HCT116 (cell line): ENCODE results near the gene NET1. TPM values are rescaled to one million over a fixed set of nuclear protein-coding genes. Genes with fewer than 3 reads are reported as not detected.

Experiments
- ATAC-seq: fragments of 200-7000 bp; cut with Tn5 transposase; 2 replicates; pipeline ENCODE4 v1.9.1; 2020; ENCODE audit warnings: mild to moderate bottlenecking, moderate library complexity
- BruUV-seq: library from RNA; stranded (reverse); fragments of 400-500 nt; replicated peaks from 2 replicates; lab custom pipeline; 2021; lab: Mats Ljungman, UMichigan
- CTCF ChIA-PET: fragments of 300-600 bp; sonication (Branson Sonifier 250); formaldehyde crosslinking; loops from one replicate; lab custom pipeline; 2021; ENCODE audit warnings: antibody characterized with exemption; lab: Charles Lee
- POLR2A ChIA-PET: fragments of 300-600, 350-600 bp; sonication (Branson Sonifier 250); formaldehyde crosslinking; loops from one replicate; lab custom pipeline; 2021; ENCODE audit warnings: antibody characterized with exemption; lab: Charles Lee
- RAD21 ChIA-PET, 2 experiments: fragments of 300-600 bp; sonication (Branson Sonifier 250); formaldehyde crosslinking; loops; one replicate each; lab custom pipeline; 2023; ENCODE audit warnings: low total read pairs in 2 of 2; ENCODE audit not compliant: uncharacterized antibody in 2 of 2, unreplicated experiment in 2 of 2, low non-redundant PET in 1 of 2; lab: Charles Lee
- DNase-seq: peaks from one replicate; pipeline ENCODE4 v3.0.0-alpha.2; 2010; ENCODE audit warnings: low read depth, low spot score
- H2AFZ ChIP-seq: fragments of 200-600 bp; shearing (Covaris generic), sonication (generic); 2 replicates; pipeline ENCODE4 v1.6.1; 2017; ENCODE audit warnings: low read depth, mixed run types, mixed read lengths, antibody characterized with exemption, low read length; ENCODE audit not compliant: poor library complexity, severe bottlenecking
- H3K27ac ChIP-seq: 2 replicates; pipeline ENCODE4 v1.5.1; 2012; ENCODE audit warnings: low read depth, low read length
- H3K27me3 ChIP-seq: fragments of 200-600 bp; sonication (generic); 2 replicates; pipeline ENCODE4 v1.6.1; 2016; ENCODE audit warnings: mixed run types, low read length, mixed read lengths; ENCODE audit not compliant: insufficient read depth
- H3K36me3 ChIP-seq, 2 experiments: fragments of 200-500 bp in 1 of 2; fragments of 200-600 bp in 1 of 2; sonication (Bioruptor generic) in 1 of 2; sonication (generic) in 1 of 2; 2 replicates each; pipeline versions ENCODE4 v1.5.1 to v1.6.1; 2014 to 2016; ENCODE audit warnings: low read length in 2 of 2, inconsistent platforms in 1 of 2, mixed read lengths in 1 of 2, mixed run types in 1 of 2; ENCODE audit not compliant: insufficient read depth in 2 of 2, control insufficient read depth in 1 of 2
- H3K4me1 ChIP-seq, 2 experiments: fragments of 200-600 bp in 1 of 2; sonication (generic) in 1 of 2; 2 replicates each; pipeline versions ENCODE4 v1.5.1 to v1.6.1; 2012 to 2017; ENCODE audit warnings: low read length in 2 of 2, inconsistent platforms in 1 of 2, mild to moderate bottlenecking in 1 of 2, mixed read lengths in 1 of 2, mixed run types in 1 of 2, moderate library complexity in 1 of 2; ENCODE audit not compliant: insufficient read depth in 2 of 2, control insufficient read depth in 1 of 2
- H3K4me2 ChIP-seq: fragments of 200-600 bp; sonication (generic); 2 replicates; pipeline ENCODE4 v1.6.1; 2017; ENCODE audit warnings: mixed run types, low read length, mixed read lengths
- H3K4me3 ChIP-seq, 2 experiments: fragments of 200-600 bp in 1 of 2; sonication (generic) in 1 of 2; replicated peaks in 1 of 2; 2 replicates each; pipeline ENCODE4 v1.5.1; 2011 to 2016; ENCODE audit warnings: low read length in 2 of 2, control low read depth in 1 of 2, low read depth in 1 of 2, mild to moderate bottlenecking in 1 of 2, mixed read lengths in 1 of 2, mixed run types in 1 of 2
- H3K79me2 ChIP-seq: fragments of 200-600 bp; sonication (generic); 2 replicates; pipeline ENCODE4 v1.6.1; 2017; ENCODE audit warnings: mild to moderate bottlenecking, mixed run types, low read length, moderate library complexity, mixed read lengths; ENCODE audit not compliant: insufficient read depth
- H3K9ac ChIP-seq: fragments of 200-600 bp; sonication (generic); 2 replicates; pipeline ENCODE4 v1.6.1; 2016; ENCODE audit warnings: low read length, mixed read lengths
- H3K9me2 ChIP-seq: fragments of 200-600 bp; sonication (generic), shearing (Covaris generic); 2 replicates; pipeline ENCODE4 v1.6.1; 2017; ENCODE audit warnings: mixed run types, mild to moderate bottlenecking, moderate library complexity; ENCODE audit not compliant: insufficient read depth
- H3K9me3 ChIP-seq, 2 experiments: fragments of 200-500 bp in 1 of 2; fragments of 200-600 bp in 1 of 2; sonication (Bioruptor generic) in 1 of 2; sonication (generic) in 1 of 2; 2 replicates each; pipeline ENCODE4 v1.6.1; 2014 to 2017; ENCODE audit warnings: low read length in 2 of 2, mixed read lengths in 2 of 2, inconsistent platforms in 1 of 2, low read depth in 1 of 2, mild to moderate bottlenecking in 1 of 2, mixed run types in 1 of 2, moderate library complexity in 1 of 2; ENCODE audit not compliant: control insufficient read depth in 1 of 2, insufficient read depth in 1 of 2
- H4K20me1 ChIP-seq: fragments of 200-600 bp; sonication (generic), shearing (Covaris generic); 2 replicates; pipeline ENCODE4 v1.6.1; 2017; ENCODE audit warnings: mixed run types, mild to moderate bottlenecking, moderate library complexity; ENCODE audit not compliant: insufficient read depth
- ATF3 ChIP-seq: IDR thresholded peaks from 2 replicates; pipeline ENCODE4 v1.6.1; 2012
- JUND ChIP-seq: IDR thresholded peaks from 2 replicates; pipeline ENCODE4 v1.6.1; 2012
- MAX ChIP-seq: IDR thresholded peaks from 2 replicates; pipeline ENCODE4 v1.6.1; 2012
- RAD21 ChIP-seq: IDR thresholded peaks from 2 replicates; pipeline ENCODE4 v1.6.1; 2012; ENCODE audit warnings: low read depth, mild to moderate bottlenecking
- REST ChIP-seq: IDR thresholded peaks from 2 replicates; pipeline ENCODE4 v1.6.1; 2012; ENCODE audit warnings: low read depth
- SRF ChIP-seq: IDR thresholded peaks from 2 replicates; pipeline ENCODE4 v1.6.1; 2012; ENCODE audit warnings: low read depth
- TCF7L2 ChIP-seq: IDR thresholded peaks from 2 replicates; pipeline ENCODE4 v1.7.0; 2011; ENCODE audit warnings: borderline replicate concordance, inconsistent platforms; ENCODE audit not compliant: insufficient read depth, insufficient read length; ENCODE audit errors: extremely low read depth
- ZFX ChIP-seq: fragments of 450-650 bp; IDR thresholded peaks from 2 replicates; pipeline ENCODE4 v1.6.1; 2017
- intact Hi-C: fragments of 100-400 bp; cut with micrococcal nuclease; formaldehyde crosslinking; loops from 2 replicates; pipeline ENCODE4 v1.10.0; 2022
- total RNA-seq: library from RNA; stranded (reverse); gene quantifications from one replicate; pipeline ENCODE4 v1.2.1, GENCODE V29; 2021; ENCODE audit not compliant: unreplicated experiment
- TF ChIP-seq, protein P1 (sequence below): IDR thresholded peaks from 2 replicates; pipeline ENCODE4 v1.6.1; 2011; ENCODE audit warnings: mild to moderate bottlenecking, low read length, moderate library complexity; ENCODE audit not compliant: insufficient replicate concordance; ENCODE audit errors: extremely low read depth

NET1 gene
- total RNA-seq, 1 experiment from 2014 or later = 51.2 TPM

DNA sequence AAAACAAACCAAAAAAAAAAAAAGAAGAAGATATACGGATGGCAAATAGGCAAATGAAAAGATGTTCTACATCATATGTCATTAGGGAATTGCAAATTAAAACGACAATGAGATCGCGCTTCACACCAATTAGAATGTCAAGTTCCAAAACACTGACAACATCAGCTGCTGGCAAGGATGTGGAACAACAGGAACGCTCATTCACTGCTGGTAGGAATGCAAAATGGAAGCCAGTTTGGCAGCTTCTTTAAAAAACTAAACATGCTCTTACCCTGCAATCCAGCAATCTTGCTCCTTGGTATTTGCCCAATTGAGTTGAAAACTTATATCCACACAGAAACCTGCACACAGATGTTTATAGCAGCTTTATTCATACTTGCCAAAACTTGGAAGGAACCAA is 52.2 kb downstream of the NET1 start:
- H3K27ac ChIP-seq = no peak overlapping the region
- no peak overlapping the region for H3K9ac ChIP-seq
- no TSS peak for BruUV-seq
- no peaks in the 10 kb centered on the region for H3K36me3 ChIP-seq
- H3K4me2 ChIP-seq = no peak overlapping the region
- H3K27me3 ChIP-seq = no peaks in the 10 kb centered on the region
- no peaks in the 10 kb centered on the region for H3K79me2 ChIP-seq
- ChIA-PET POLR2A (no interaction called here), CTCF (no interaction called here), RAD21 (no interaction called here)
- TF ChIP-seq, protein P1, sequence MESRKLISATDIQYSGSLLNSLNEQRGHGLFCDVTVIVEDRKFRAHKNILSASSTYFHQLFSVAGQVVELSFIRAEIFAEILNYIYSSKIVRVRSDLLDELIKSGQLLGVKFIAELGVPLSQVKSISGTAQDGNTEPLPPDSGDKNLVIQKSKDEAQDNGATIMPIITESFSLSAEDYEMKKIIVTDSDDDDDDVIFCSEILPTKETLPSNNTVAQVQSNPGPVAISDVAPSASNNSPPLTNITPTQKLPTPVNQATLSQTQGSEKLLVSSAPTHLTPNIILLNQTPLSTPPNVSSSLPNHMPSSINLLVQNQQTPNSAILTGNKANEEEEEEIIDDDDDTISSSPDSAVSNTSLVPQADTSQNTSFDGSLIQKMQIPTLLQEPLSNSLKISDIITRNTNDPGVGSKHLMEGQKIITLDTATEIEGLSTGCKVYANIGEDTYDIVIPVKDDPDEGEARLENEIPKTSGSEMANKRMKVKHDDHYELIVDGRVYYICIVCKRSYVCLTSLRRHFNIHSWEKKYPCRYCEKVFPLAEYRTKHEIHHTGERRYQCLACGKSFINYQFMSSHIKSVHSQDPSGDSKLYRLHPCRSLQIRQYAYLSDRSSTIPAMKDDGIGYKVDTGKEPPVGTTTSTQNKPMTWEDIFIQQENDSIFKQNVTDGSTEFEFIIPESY = no peak
- TF ChIP-seq RAD21 (no peak), JUND (no peak), TCF7L2 (no peak), ZFX (no peak), SRF (no peak), MAX (no peak), ATF3 (no peak), REST (no peak)
- no peak for ATAC-seq
- H3K4me3 ChIP-seq = no peak overlapping the region
- H3K9me2 ChIP-seq = no peaks in the 10 kb centered on the region
- H3K4me1 ChIP-seq = no peaks in the 10 kb centered on the region
- intact Hi-C loops = no loop called here
- H3K9me3 ChIP-seq = no peaks in the 10 kb centered on the region
- no peak for DNase-seq
- no peaks in the 10 kb centered on the region for H4K20me1 ChIP-seq
- H2AFZ ChIP-seq = no peak overlapping the region
